ENCODE measurements around the gene CEP43. TPM values are rescaled to one million over a fixed set of nuclear protein-coding genes. Genes with fewer than 3 reads are reported as not detected.
A peak's percentile ranks its signal among the peaks of the same experiment; 100 is the strongest.

CEP43 gene
- total RNA-seq, 5 donors from 2014 or later (not counting 1 experiment from before 2014, with no cell fraction given), result 12.3 to 15.9 (median 14.8) TPM

DNA sequence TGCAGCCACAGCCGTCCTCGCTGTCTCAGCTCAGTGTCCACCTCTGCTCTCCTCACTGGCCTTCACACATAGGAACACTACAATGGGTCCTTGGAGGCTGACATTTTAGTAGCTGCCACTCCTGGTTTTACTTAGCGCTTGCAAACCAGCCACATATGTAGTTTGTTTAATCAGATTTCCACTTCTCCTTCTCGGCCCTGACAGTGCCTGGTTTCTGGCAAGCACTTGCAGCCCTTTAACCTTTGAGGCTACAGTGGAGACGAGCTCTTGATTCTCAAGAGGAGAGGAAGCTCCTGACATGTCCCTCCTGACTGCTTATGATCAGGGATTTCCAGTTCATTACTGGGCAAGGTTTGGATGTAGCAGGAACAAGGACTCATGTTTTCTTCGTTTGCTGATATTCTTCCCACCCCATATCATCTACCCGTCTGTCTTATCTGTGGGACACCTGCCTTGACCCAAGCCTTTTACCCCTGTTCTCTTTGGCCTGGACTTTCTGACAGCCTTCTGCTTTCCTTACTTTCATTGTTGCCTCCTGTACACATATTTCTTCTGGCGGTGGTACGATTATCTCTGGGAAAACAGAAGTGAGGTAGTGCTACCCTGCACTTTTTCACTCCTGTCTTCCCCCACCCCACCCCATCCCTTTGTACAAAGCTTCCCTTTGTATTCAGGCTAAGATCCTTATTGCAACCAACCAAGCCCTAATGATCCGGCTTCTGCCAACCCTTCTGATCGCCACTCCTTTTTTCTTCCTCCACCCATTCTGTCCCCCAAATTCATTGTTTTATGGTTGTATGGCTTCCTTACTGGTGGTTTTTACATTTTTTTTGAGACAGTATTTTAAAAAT lies 31.2 kb downstream of the CEP43 start:
- H3K36me3 Mint-ChIP-seq, result peaks cover 58% of the 10 kb centered on the region
- POLR2A ChIA-PET, result interaction anchor here in 1 of 2 donors (0.5 kb wide), 1 partner anchor 74 kb away, joined by 5 read pairs; no protein-coding TSS in a partner anchor
- no peak overlapping the region for H3K4me3 Mint-ChIP-seq
- DNase-seq (no peak), ATAC-seq (replicated peaks in 1 of 4) (no peak)
- H3K4me1 Mint-ChIP-seq, result peaks cover 0 to 3% (median 2%) of the 10 kb centered on the region in 3 donors
- WGBS (ENCODE audit: insufficient coverage), result 98% methylated on average over 5 of the region's 11 CpGs
- peak overlapping the region in 1 of 2 donors; percentile 10 for H3K27ac Mint-ChIP-seq
- Histone ChIP-seq H3K27me3 (replicated peaks in 1 of 2; ENCODE audit: control insufficient read depth in 2 of 2, extremely low read depth in 1 of 2, insufficient read depth in 2 of 2, low read length in 1 of 2) (no peaks in the 10 kb centered on the region), H3K4me3 (ENCODE audit: control insufficient read depth in 1 of 2, extremely low read depth in 1 of 2, low read length in 1 of 2) (no peak overlapping the region), H3K27ac (ENCODE audit: low read length) (no peak overlapping the region), H3K4me1 (ENCODE audit: control insufficient read depth in 1 of 2, extremely low read depth in 1 of 2, insufficient read depth in 2 of 2, low read length in 2 of 2) (no peaks in the 10 kb centered on the region), H3K36me3 (ENCODE audit: control insufficient read depth in 2 of 2, extremely low read depth in 1 of 2, insufficient read depth in 1 of 2, low read length in 1 of 2) (peaks cover 15 to 58% of the 10 kb centered on the region in 2 donors), H3K9me3 (no peaks in the 10 kb centered on the region)
- CTCF ChIA-PET, result no interaction called here
- no peaks in the 10 kb centered on the region for H3K9me3 Mint-ChIP-seq
- H3K27me3 Mint-ChIP-seq, result no peaks in the 10 kb centered on the region

DNA sequence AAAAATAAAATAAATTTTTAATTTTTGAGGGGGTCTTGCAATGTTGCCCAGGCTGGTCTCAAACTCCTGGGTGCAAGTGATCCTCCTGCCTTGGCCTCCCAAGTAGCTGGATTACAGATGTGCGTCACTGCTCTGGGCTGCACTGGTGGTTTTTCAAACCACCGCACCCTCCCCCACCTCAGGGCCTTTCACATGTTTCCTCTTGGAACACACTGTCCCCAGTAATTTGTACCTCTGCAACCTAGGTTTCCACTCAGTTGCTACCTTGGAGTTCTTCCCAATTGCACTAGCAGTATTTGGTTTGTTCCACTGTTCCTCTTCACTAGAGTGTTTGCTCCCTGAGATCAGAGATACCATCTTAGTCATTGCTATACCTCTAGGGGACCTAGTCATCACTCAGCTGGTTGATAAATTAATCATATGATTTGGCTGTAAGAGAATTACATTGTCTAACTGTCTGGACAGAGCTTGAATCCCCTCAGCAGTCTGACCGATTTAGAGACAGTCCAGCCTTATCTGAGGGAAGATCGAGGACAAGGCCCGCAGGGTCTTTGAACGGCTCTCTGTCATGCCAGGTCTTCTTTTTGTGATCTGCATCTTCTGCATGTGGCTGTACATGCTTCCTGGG lies 32.0 kb downstream of the CEP43 start:
- peaks cover 15 to 57% of the 10 kb centered on the region in 2 donors for H3K36me3 ChIP-seq (ENCODE audit: control insufficient read depth in 2 of 2, extremely low read depth in 1 of 2, insufficient read depth in 1 of 2, low read length in 1 of 2)
- Mint-ChIP-seq H3K4me3 (no peak overlapping the region), H3K27me3 (no peaks in the 10 kb centered on the region), H3K36me3 (peaks cover 61% of the 10 kb centered on the region), H3K27ac (peak overlapping the region; percentile 56 to 70), H3K9me3 (no peaks in the 10 kb centered on the region), H3K4me1 (peaks cover 0 to 3% (median 2%) of the 10 kb centered on the region in 3 donors)
- WGBS (ENCODE audit: insufficient coverage), result 92% methylated on average over 6 of the region's 6 CpGs
- DNase-seq (no peak), ATAC-seq (replicated peaks in 1 of 4) (no peak)
- POLR2A ChIA-PET, result no interaction called here
- CTCF ChIA-PET, result no interaction called here
- H3K4me3 ChIP-seq (ENCODE audit: control insufficient read depth in 1 of 2, extremely low read depth in 1 of 2, low read length in 1 of 2), result no peak overlapping the region
- no peaks in the 10 kb centered on the region for H3K4me1 ChIP-seq (ENCODE audit: control insufficient read depth in 1 of 2, extremely low read depth in 1 of 2, insufficient read depth in 2 of 2, low read length in 2 of 2)
- H3K27me3 ChIP-seq (replicated peaks in 1 of 2; ENCODE audit: control insufficient read depth in 2 of 2, extremely low read depth in 1 of 2, insufficient read depth in 2 of 2, low read length in 1 of 2), result no peaks in the 10 kb centered on the region
- no peaks in the 10 kb centered on the region for H3K9me3 ChIP-seq
- no peak overlapping the region for H3K27ac ChIP-seq (ENCODE audit: low read length)

DNA sequence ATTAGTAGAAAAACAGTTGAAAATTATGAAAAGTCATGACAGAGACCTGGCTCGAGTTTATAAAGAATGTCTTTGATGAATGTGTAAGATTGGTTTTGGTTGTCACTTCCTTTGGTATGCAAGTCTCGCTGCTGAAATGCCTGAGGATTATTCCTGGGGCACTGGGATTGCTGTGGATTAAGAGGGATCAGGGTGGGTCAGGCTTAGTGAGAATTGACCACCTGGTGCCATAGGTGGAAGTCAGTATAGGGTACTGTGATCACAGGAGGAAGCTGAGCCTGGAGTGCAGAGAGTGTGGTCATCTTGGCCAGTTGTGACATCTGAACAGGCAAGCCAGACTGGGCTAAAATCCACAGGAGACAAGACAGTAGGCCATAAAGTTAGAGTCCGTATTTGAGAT lies 34.9 kb downstream of the CEP43 start:
- Mint-ChIP-seq H3K4me3 (no peak overlapping the region), H3K9me3 (no peaks in the 10 kb centered on the region), H3K36me3 (peaks cover 47% of the 10 kb centered on the region), H3K27me3 (no peaks in the 10 kb centered on the region), H3K27ac (no peak overlapping the region), H3K4me1 (peaks cover 0 to 13% (median 2%) of the 10 kb centered on the region in 3 donors)
- no peak overlapping the region for H3K4me3 ChIP-seq (ENCODE audit: control insufficient read depth in 1 of 2, extremely low read depth in 1 of 2, low read length in 1 of 2)
- H3K4me1 ChIP-seq (ENCODE audit: control insufficient read depth in 1 of 2, extremely low read depth in 1 of 2, insufficient read depth in 2 of 2, low read length in 2 of 2), result no peaks in the 10 kb centered on the region
- H3K9me3 ChIP-seq, result no peaks in the 10 kb centered on the region
- CTCF ChIA-PET, result no interaction called here
- no peak overlapping the region for H3K27ac ChIP-seq (ENCODE audit: low read length)
- no peaks in the 10 kb centered on the region for H3K27me3 ChIP-seq (replicated peaks in 1 of 2; ENCODE audit: control insufficient read depth in 2 of 2, extremely low read depth in 1 of 2, insufficient read depth in 2 of 2, low read length in 1 of 2)
- 93% methylated on average over 3 of the region's 3 CpGs for WGBS (ENCODE audit: insufficient coverage)
- peaks cover 15 to 43% of the 10 kb centered on the region in 2 donors for H3K36me3 ChIP-seq (ENCODE audit: control insufficient read depth in 2 of 2, extremely low read depth in 1 of 2, insufficient read depth in 1 of 2, low read length in 1 of 2)
- ATAC-seq (replicated peaks in 1 of 4), result no peak
- no peak for DNase-seq
- POLR2A ChIA-PET, result interaction anchor here in 1 of 2 donors (0.6 kb wide), 1 partner anchor 47 kb away, joined by 3 read pairs; no protein-coding TSS in a partner anchor

DNA sequence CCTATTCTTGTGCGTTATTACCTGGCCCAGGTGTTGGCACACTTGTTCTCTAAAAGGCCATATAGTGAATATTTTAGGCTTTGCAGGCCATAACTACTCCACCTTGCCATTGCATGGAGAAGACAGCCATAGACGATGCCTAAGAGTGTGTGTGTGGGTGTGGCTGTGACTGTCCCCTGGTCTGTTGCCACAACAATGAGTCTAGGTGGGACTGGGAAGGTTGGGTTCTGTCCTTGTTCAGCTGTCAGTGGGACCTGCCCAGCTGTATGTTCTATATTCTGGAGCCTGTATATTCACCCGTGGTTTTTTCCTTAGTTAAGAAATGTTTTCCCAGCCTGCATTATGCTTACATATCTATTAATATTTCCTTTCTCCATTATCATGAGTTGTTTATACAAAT lies 38.6 kb downstream of the CEP43 start:
- H3K4me1 Mint-ChIP-seq, result peaks cover 18 to 33% (median 20%) of the 10 kb centered on the region in 3 donors
- H3K4me3 ChIP-seq (ENCODE audit: control insufficient read depth in 1 of 2, extremely low read depth in 1 of 2, low read length in 1 of 2), result no peak overlapping the region
- DNase-seq (no peak), ATAC-seq (replicated peaks in 1 of 4) (no peak)
- ChIA-PET CTCF (no interaction called here), POLR2A (no interaction called here)
- no peaks in the 10 kb centered on the region for H3K27me3 ChIP-seq (replicated peaks in 1 of 2; ENCODE audit: control insufficient read depth in 2 of 2, extremely low read depth in 1 of 2, insufficient read depth in 2 of 2, low read length in 1 of 2)
- 60% methylated on average over 1 of the region's 3 CpGs for WGBS (ENCODE audit: insufficient coverage)
- H3K36me3 ChIP-seq (ENCODE audit: control insufficient read depth in 2 of 2, extremely low read depth in 1 of 2, insufficient read depth in 1 of 2, low read length in 1 of 2), result peaks cover 15 to 31% of the 10 kb centered on the region in 2 donors
- peaks cover 2 to 13% of the 10 kb centered on the region in 2 experiments for H3K4me1 ChIP-seq (ENCODE audit: control insufficient read depth in 1 of 2, extremely low read depth in 1 of 2, insufficient read depth in 2 of 2, low read length in 2 of 2)
- H3K36me3 Mint-ChIP-seq, result peaks cover 44% of the 10 kb centered on the region
- H3K9me3 Mint-ChIP-seq, result no peaks in the 10 kb centered on the region
- no peaks in the 10 kb centered on the region for H3K9me3 ChIP-seq
- peak overlapping the region; percentile 58 to 72 for H3K27ac Mint-ChIP-seq
- H3K4me3 Mint-ChIP-seq, result no peak overlapping the region
- no peaks in the 10 kb centered on the region for H3K27me3 Mint-ChIP-seq
- no peak overlapping the region for H3K27ac ChIP-seq (ENCODE audit: low read length)

DNA sequence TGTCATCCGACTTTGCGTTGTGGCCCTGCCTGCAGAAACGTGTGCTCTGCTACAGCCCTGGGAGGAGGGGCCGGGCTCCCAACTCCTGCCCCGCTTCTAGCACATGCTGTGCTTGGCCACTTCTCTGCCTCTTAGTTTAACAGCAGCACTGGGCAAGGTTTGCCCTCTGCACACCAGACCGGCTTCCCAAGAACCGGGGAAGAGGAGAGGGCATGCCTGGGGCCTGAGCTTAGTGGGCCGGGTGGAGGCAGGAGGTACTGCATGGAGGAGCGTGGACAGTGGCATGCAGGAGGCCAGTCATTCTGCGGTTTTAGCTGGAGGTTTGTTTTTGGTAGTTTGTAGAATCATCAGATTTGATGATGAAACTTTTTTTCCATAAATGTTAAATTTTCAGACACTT lies 45.5 kb downstream of the CEP43 start:
- Mint-ChIP-seq H3K4me1 (peaks cover 38 to 61% (median 49%) of the 10 kb centered on the region in 3 donors), H3K36me3 (peaks cover 8% of the 10 kb centered on the region), H3K27ac (peak overlapping the region in 1 of 2 donors; percentile 29), H3K9me3 (no peaks in the 10 kb centered on the region), H3K27me3 (no peaks in the 10 kb centered on the region), H3K4me3 (no peak overlapping the region)
- Histone ChIP-seq H3K27ac (ENCODE audit: low read length) (no peak overlapping the region), H3K4me1 (ENCODE audit: control insufficient read depth in 1 of 2, extremely low read depth in 1 of 2, insufficient read depth in 2 of 2, low read length in 2 of 2) (peaks cover 6 to 36% of the 10 kb centered on the region in 2 experiments), H3K36me3 (ENCODE audit: control insufficient read depth in 2 of 2, extremely low read depth in 1 of 2, insufficient read depth in 1 of 2, low read length in 1 of 2) (peaks cover 2 to 4% of the 10 kb centered on the region in 2 donors), H3K9me3 (no peaks in the 10 kb centered on the region), H3K4me3 (ENCODE audit: control insufficient read depth in 1 of 2, extremely low read depth in 1 of 2, low read length in 1 of 2) (no peak overlapping the region), H3K27me3 (replicated peaks in 1 of 2; ENCODE audit: control insufficient read depth in 2 of 2, extremely low read depth in 1 of 2, insufficient read depth in 2 of 2, low read length in 1 of 2) (no peaks in the 10 kb centered on the region)
- ATAC-seq (replicated peaks in 1 of 4), result no peak
- no peak for DNase-seq
- ChIA-PET CTCF (no interaction called here), POLR2A (interaction anchor here in 1 of 2 donors (0.6 kb wide), 1 partner anchor 88 kb away, joined by 3 read pairs; the partner anchor contains the start of gene RNASET2)
- WGBS (ENCODE audit: insufficient coverage), result 95% methylated on average over 7 of the region's 10 CpGs

DNA sequence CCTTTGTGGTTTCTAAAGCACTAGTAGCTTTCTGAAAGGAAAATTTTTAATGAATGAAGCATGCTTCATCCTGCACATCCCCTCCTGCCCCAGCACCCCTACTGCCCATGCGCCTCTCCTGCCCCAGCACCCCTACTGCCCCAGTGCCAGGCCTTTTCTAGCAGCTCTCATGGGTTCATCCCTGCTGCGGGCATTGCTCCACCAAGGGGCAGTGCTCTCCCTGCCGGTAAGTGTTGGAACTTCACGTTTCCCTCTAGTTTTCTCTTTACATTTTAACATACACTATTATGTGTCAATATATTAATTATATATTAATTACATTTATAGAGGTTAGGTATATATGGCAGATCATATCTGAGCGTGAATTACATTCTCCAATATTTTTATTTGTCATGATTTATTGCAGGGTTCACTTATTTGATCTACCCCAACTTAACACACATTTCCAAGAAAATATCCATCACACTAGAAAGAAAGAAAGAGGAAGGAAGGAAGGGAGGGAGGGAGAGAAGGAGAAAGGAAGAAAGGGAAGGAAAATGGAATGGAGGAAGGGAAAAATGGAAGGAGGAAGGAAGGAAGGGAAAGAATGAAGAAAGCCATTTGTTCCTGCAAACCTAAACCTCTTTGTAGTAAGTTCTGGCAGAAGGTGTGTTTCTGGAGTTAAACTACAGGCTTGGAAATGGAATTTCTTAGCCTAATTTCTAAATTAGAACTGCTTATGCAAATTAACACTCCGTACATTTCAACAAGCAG lies 46.8 kb downstream of the CEP43 start:
- Mint-ChIP-seq H3K4me1 (peaks cover 37 to 61% (median 47%) of the 10 kb centered on the region in 3 donors), H3K9me3 (no peaks in the 10 kb centered on the region), H3K4me3 (no peak overlapping the region), H3K27me3 (no peaks in the 10 kb centered on the region), H3K27ac (peak overlapping the region in 1 of 2 donors; percentile 73), H3K36me3 (peaks cover 4% of the 10 kb centered on the region)
- H3K36me3 ChIP-seq (ENCODE audit: control insufficient read depth in 2 of 2, extremely low read depth in 1 of 2, insufficient read depth in 1 of 2, low read length in 1 of 2), result no peaks in the 10 kb centered on the region
- POLR2A ChIA-PET, result no interaction called here
- H3K27ac ChIP-seq (ENCODE audit: low read length), result no peak overlapping the region
- H3K4me3 ChIP-seq (ENCODE audit: control insufficient read depth in 1 of 2, extremely low read depth in 1 of 2, low read length in 1 of 2), result no peak overlapping the region
- CTCF ChIA-PET, result interaction anchor here in 1 of 2 donors (0.8 kb wide), 1 partner anchor 48 kb away, joined by 4 read pairs; no protein-coding TSS in a partner anchor
- H3K4me1 ChIP-seq (ENCODE audit: control insufficient read depth in 1 of 2, extremely low read depth in 1 of 2, insufficient read depth in 2 of 2, low read length in 2 of 2), result peaks cover 6 to 36% of the 10 kb centered on the region in 2 experiments
- no peak for DNase-seq
- no peak for ATAC-seq (replicated peaks in 1 of 4)
- no peaks in the 10 kb centered on the region for H3K27me3 ChIP-seq (replicated peaks in 1 of 2; ENCODE audit: control insufficient read depth in 2 of 2, extremely low read depth in 1 of 2, insufficient read depth in 2 of 2, low read length in 1 of 2)
- no peaks in the 10 kb centered on the region for H3K9me3 ChIP-seq
- no CpG with 5 or more reads among the region's 6 CpGs for WGBS (ENCODE audit: insufficient coverage)
